Brain microvascular endothelial cell (primary cell): ENCODE data around the gene CHID1.

Experiments
- DNase-seq: peaks from one replicate; pipeline ENCODE4 v3.0.0-alpha.2; 2020
- H3K27ac ChIP-seq: fragments of 250-450 bp; sonication (Bioruptor Pico); 2 replicates; pipeline ENCODE4 v1.5.1; 2020; ENCODE audit warnings: mild to moderate bottlenecking, moderate library complexity
- H3K27me3 ChIP-seq: fragments of 250-450 bp; sonication (Bioruptor Pico); replicated peaks from 2 replicates; pipeline ENCODE4 v1.5.1; 2020; ENCODE audit warnings: mild to moderate bottlenecking
- H3K36me3 ChIP-seq: fragments of 250-450 bp; sonication (Bioruptor Pico); replicated peaks from 2 replicates; pipeline ENCODE4 v1.5.1; 2020; ENCODE audit warnings: mild to moderate bottlenecking
- H3K4me3 ChIP-seq: 2 replicates; pipeline ENCODE4 v1.5.1; 2011; ENCODE audit warnings: low read depth, mild to moderate bottlenecking, control low read depth, low read length, moderate library complexity
- CTCF ChIP-seq: IDR thresholded peaks from 2 replicates; pipeline ENCODE4 v1.5.1; 2011; ENCODE audit warnings: low read depth, mild to moderate bottlenecking, moderate library complexity, low read length, control low read depth, inconsistent platforms; ENCODE audit errors: missing control alignments
- in situ Hi-C: cut with HindIII; loops from 2 replicates; pipeline ENCODE4 v1.10.0; 2017; ENCODE audit warnings: low sequenced_read_pairs, low pct_ligation_motif_present

The CHID1 gene

GRCh38 chr11:925158-925495 is 14.5 kb upstream of the CHID1 start:
- Histone ChIP-seq H3K4me3 (peak overlapping the region; percentile 37), H3K27ac (no peak overlapping the region), H3K27me3 (no peaks in the 10 kb centered on the region), H3K36me3 (peaks cover 3% of the 10 kb centered on the region)
- DNase-seq, result no peak
- in situ Hi-C loops, result no loop called here
- TF ChIP-seq CTCF, result no peak

- no peak for DNase-seq
- Histone ChIP-seq H3K4me3 (no peak overlapping the region), H3K27me3 (no peaks in the 10 kb centered on the region), H3K36me3 (peaks cover 3% of the 10 kb centered on the region), H3K27ac (no peak overlapping the region)
- in situ Hi-C loops, result loop anchor here (25.0 kb wide), 1 partner anchor 113 kb away; the partner anchor contains the start of gene MUC6
- TF ChIP-seq CTCF, result no peak
These were observed 14.0 kb upstream of the CHID1 start for GRCh38 chr11:924406-925157.

- H3K36me3 ChIP-seq, result peaks cover 3% of the 10 kb centered on the region
- no peaks in the 10 kb centered on the region for H3K27me3 ChIP-seq
- no peak for DNase-seq
- in situ Hi-C loops, result loop anchor here (25.0 kb wide), 1 partner anchor 113 kb away; the partner anchor contains the start of gene MUC6
- no peak overlapping the region for H3K4me3 ChIP-seq
- no peak overlapping the region for H3K27ac ChIP-seq
- TF ChIP-seq CTCF, result no peak
These were observed 13.2 kb upstream of the CHID1 start for GRCh38 chr11:923691-924405.

- no peak for TF ChIP-seq CTCF
- no peaks in the 10 kb centered on the region for H3K36me3 ChIP-seq
- no peak overlapping the region for H3K27ac ChIP-seq
- H3K4me3 ChIP-seq, result no peak overlapping the region
- in situ Hi-C loops, result loop anchor here (25.0 kb wide), 1 partner anchor 115 kb away; the partner anchor contains the start of gene MUC6
- no peak for DNase-seq
- H3K27me3 ChIP-seq, result no peaks in the 10 kb centered on the region
These were observed 11.5 kb upstream of the CHID1 start for GRCh38 chr11:921921-922678.

- Histone ChIP-seq H3K36me3 (no peaks in the 10 kb centered on the region), H3K27ac (no peak overlapping the region), H3K27me3 (no peaks in the 10 kb centered on the region), H3K4me3 (no peak overlapping the region)
- in situ Hi-C loops, result loop anchor here (25.0 kb wide), 1 partner anchor 120 kb away; the partner anchor contains the start of gene MUC6
- TF ChIP-seq CTCF, result no peak
- DNase-seq, result no peak
These were observed 6.8 kb upstream of the CHID1 start for GRCh38 chr11:917426-917825.
